GM23338 (cell line): ENCODE results near the gene PIK3AP1. TPM values are rescaled to one million over a fixed set of nuclear protein-coding genes. Genes with fewer than 3 reads are reported as not detected.

Experiments used
- ATAC-seq: fragments of 200-7000 bp; cut with Tn5 transposase; 3 replicates; pipeline ENCODE4 v1.9.1; 2020
- DNase-seq: peaks from one replicate; pipeline ENCODE4 v3.0.0-alpha.2; 2015; ENCODE audit warnings: low spot score
- H2AFZ ChIP-seq: fragments of 200-600 bp; sonication (generic); 2 replicates; pipeline ENCODE4 v1.8.0; 2016; ENCODE audit warnings: antibody characterized with exemption, mild to moderate bottlenecking, moderate library complexity
- H3F3A ChIP-seq: fragments of 200-600 bp; sonication (generic); replicated peaks from 2 replicates; pipeline ENCODE4 v1.8.0; 2017; ENCODE audit warnings: antibody characterized with exemption, mixed run types, low read depth
- H3K27ac ChIP-seq: fragments of 200-600 bp; sonication (generic); 2 replicates; pipeline ENCODE4 v1.6.1; 2016; ENCODE audit warnings: low read depth
- H3K27me3 ChIP-seq: fragments of 200-600 bp; sonication (generic); 2 replicates; pipeline ENCODE4 v1.8.0; 2016; ENCODE audit warnings: mild to moderate bottlenecking, mixed run types, moderate library complexity; ENCODE audit not compliant: insufficient read depth
- H3K36me3 ChIP-seq: fragments of 200-600 bp; sonication (generic); 2 replicates; pipeline ENCODE4 v1.8.0; 2016; ENCODE audit warnings: mild to moderate bottlenecking; ENCODE audit not compliant: insufficient read depth
- H3K4me1 ChIP-seq: fragments of 200-600 bp; sonication (generic); 2 replicates; pipeline ENCODE4 v1.8.0; 2016; ENCODE audit warnings: mild to moderate bottlenecking, moderate library complexity; ENCODE audit not compliant: insufficient read depth
- H3K4me2 ChIP-seq: fragments of 200-600 bp; sonication (generic); 2 replicates; pipeline ENCODE4 v1.7.1; 2017; ENCODE audit warnings: mixed run types
- H3K4me3 ChIP-seq: fragments of 200-600 bp; sonication (generic); 2 replicates; pipeline ENCODE4 v1.6.1; 2016; ENCODE audit warnings: mixed run types
- H3K79me2 ChIP-seq: fragments of 200-600 bp; sonication (generic); replicated peaks from 2 replicates; pipeline ENCODE4 v1.8.0; 2017; ENCODE audit warnings: mild to moderate bottlenecking; ENCODE audit not compliant: insufficient read depth
- H3K9me2 ChIP-seq: fragments of 200-600 bp; sonication (generic); 2 replicates; pipeline ENCODE4 v1.8.0; 2017; ENCODE audit not compliant: insufficient read depth
- H4K20me1 ChIP-seq: fragments of 200-600 bp; sonication (generic); replicated peaks from 2 replicates; pipeline ENCODE4 v1.8.0; 2017; ENCODE audit warnings: mild to moderate bottlenecking; ENCODE audit not compliant: insufficient read depth
- H3K27ac Mint-ChIP-seq: 2 replicates; pipeline ENCODE4 v1.8.0; 2020; ENCODE audit warnings: inconsistent platforms, mild to moderate bottlenecking, moderate library complexity, mixed read lengths
- H3K27me3 Mint-ChIP-seq: 3 replicates; pipeline ENCODE4 v1.8.0; 2022; ENCODE audit warnings: low read depth, mild to moderate bottlenecking, moderate library complexity, mixed read lengths, inconsistent platforms; ENCODE audit not compliant: insufficient read depth, poor library complexity
- H3K36me3 Mint-ChIP-seq: 3 replicates; pipeline ENCODE4 v1.8.0; 2021; ENCODE audit warnings: low read depth, mild to moderate bottlenecking, inconsistent platforms, moderate library complexity, mixed read lengths
- H3K4me1 Mint-ChIP-seq: 3 replicates; pipeline ENCODE4 v1.8.0; 2020; ENCODE audit warnings: mild to moderate bottlenecking, inconsistent platforms, mixed read lengths
- H3K4me3 Mint-ChIP-seq: 3 replicates; pipeline ENCODE4 v1.8.0; 2021; ENCODE audit warnings: moderate library complexity, mild to moderate bottlenecking, inconsistent platforms, mixed read lengths
- H3K9me3 Mint-ChIP-seq: 3 replicates; pipeline ENCODE4 v1.8.0; 2020; ENCODE audit warnings: moderate library complexity, mild to moderate bottlenecking, inconsistent platforms, mixed read lengths
- EZH2 ChIP-seq: fragments of 200-600 bp; sonication (generic); IDR thresholded peaks from one replicate; pipeline ENCODE4 v1.8.0; 2017; ENCODE audit warnings: antibody characterized with exemption, mild to moderate bottlenecking, low read depth; ENCODE audit not compliant: unreplicated experiment
- EZH2phosphoT487 ChIP-seq: fragments of 200-600 bp; sonication (generic); IDR thresholded peaks from one replicate; pipeline ENCODE4 v1.8.1; 2018; ENCODE audit warnings: antibody characterized with exemption; ENCODE audit not compliant: unreplicated experiment
- JUNB ChIP-seq: IDR thresholded peaks from one replicate; pipeline ENCODE4 v1.6.1; 2016; ENCODE audit warnings: antibody characterized with exemption; ENCODE audit not compliant: unreplicated experiment
- POLR2AphosphoS5 ChIP-seq: IDR thresholded peaks from 2 replicates; pipeline ENCODE4 v1.6.1; 2016; ENCODE audit warnings: antibody characterized with exemption, low read depth
- ZNF331 ChIP-seq: fragments of 250-450 bp; sonication (Bioruptor Pico); IDR thresholded peaks from 2 replicates; pipeline ENCODE4 v1.5.0; 2020; ENCODE audit warnings: low read depth, mild to moderate bottlenecking, moderate library complexity
- polyA plus RNA-seq: library from polyadenylated mRNA; unstranded; fragments of >200 nt; fragmentation: Nextera tagmentation; extraction: Ambion mirVana; gene quantifications from 2 replicates; pipeline ENCODE4 v1.2.1, GENCODE V29; 2016
- total RNA-seq: library from RNA; depleted of rRNA; stranded (reverse); fragments of >200 nt; shearing (Covaris generic); gene quantifications from 2 replicates; pipeline ENCODE4 v1.2.3, GENCODE V29; 2014
- TF ChIP-seq, protein P1 (sequence below), 2 experiments: fragments of 200-600 bp in 1 of 2; sonication (generic) in 1 of 2; conservative IDR thresholded peaks; 2 replicates each; pipeline versions ENCODE4 v1.5.1 to v1.6.1; 2016 to 2017; ENCODE audit warnings: antibody characterized with exemption in 2 of 2, low read depth in 2 of 2, mild to moderate bottlenecking in 2 of 2, moderate library complexity in 1 of 2
- TF ChIP-seq, protein P2 (sequence below): IDR thresholded peaks from 2 replicates; pipeline ENCODE4 v1.6.1; 2016; ENCODE audit warnings: antibody characterized with exemption
- TF ChIP-seq, protein P3 (sequence below): fragments of 250-450 bp; sonication (Bioruptor Pico); IDR thresholded peaks from 2 replicates; pipeline ENCODE4 v1.5.0; 2020; ENCODE audit warnings: mild to moderate bottlenecking, moderate library complexity

PIK3AP1 gene
- total and polyA plus RNA-seq, 2 experiments from 2014 or later, result 0.65 to 2.3 TPM

DNA sequence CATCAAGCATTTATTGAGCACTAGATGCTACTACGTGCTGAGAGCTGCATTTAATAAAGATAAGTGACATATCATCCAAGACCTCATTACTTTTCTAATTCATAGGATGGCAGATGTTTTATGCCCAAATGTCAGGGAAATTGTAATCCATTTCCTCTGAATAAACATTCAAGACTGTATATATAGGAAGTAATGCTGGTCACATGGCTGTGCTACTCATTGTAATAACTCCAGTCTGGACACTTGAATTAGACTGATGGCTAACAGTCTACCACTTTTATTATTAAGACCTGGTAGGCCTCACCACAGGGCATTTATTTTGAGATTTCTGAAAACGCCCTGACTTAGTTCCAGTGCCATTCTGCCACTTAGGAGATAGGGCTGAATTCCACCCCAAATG is 36.6 kb downstream of the PIK3AP1 start:
- Histone ChIP-seq H3F3A (no peaks in the 10 kb centered on the region), H3K4me2 (no peak overlapping the region), H3K36me3 (no peaks in the 10 kb centered on the region), H2AFZ (no peak overlapping the region), H3K9me2 (no peaks in the 10 kb centered on the region), H3K4me3 (no peak overlapping the region), H3K27ac (no peak overlapping the region), H3K4me1 (no peaks in the 10 kb centered on the region), H4K20me1 (no peaks in the 10 kb centered on the region), H3K79me2 (no peaks in the 10 kb centered on the region), H3K27me3 (no peaks in the 10 kb centered on the region)
- H3K9me3 Mint-ChIP-seq, result no peaks in the 10 kb centered on the region
- TF ChIP-seq, protein P1, sequence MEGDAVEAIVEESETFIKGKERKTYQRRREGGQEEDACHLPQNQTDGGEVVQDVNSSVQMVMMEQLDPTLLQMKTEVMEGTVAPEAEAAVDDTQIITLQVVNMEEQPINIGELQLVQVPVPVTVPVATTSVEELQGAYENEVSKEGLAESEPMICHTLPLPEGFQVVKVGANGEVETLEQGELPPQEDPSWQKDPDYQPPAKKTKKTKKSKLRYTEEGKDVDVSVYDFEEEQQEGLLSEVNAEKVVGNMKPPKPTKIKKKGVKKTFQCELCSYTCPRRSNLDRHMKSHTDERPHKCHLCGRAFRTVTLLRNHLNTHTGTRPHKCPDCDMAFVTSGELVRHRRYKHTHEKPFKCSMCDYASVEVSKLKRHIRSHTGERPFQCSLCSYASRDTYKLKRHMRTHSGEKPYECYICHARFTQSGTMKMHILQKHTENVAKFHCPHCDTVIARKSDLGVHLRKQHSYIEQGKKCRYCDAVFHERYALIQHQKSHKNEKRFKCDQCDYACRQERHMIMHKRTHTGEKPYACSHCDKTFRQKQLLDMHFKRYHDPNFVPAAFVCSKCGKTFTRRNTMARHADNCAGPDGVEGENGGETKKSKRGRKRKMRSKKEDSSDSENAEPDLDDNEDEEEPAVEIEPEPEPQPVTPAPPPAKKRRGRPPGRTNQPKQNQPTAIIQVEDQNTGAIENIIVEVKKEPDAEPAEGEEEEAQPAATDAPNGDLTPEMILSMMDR (conservative IDR thresholded peaks at IDR 0.05; ENCODE audit: low read depth in 2 of 2), result no peak
- no peak for TF ChIP-seq EZH2phosphoT487
- TF ChIP-seq EZH2, result no peak
- TF ChIP-seq, protein P2, sequence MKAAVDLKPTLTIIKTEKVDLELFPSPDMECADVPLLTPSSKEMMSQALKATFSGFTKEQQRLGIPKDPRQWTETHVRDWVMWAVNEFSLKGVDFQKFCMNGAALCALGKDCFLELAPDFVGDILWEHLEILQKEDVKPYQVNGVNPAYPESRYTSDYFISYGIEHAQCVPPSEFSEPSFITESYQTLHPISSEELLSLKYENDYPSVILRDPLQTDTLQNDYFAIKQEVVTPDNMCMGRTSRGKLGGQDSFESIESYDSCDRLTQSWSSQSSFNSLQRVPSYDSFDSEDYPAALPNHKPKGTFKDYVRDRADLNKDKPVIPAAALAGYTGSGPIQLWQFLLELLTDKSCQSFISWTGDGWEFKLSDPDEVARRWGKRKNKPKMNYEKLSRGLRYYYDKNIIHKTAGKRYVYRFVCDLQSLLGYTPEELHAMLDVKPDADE, result no peak
- no peak for TF ChIP-seq JUNB
- no peak for TF ChIP-seq POLR2AphosphoS5
- TF ChIP-seq, protein P3, sequence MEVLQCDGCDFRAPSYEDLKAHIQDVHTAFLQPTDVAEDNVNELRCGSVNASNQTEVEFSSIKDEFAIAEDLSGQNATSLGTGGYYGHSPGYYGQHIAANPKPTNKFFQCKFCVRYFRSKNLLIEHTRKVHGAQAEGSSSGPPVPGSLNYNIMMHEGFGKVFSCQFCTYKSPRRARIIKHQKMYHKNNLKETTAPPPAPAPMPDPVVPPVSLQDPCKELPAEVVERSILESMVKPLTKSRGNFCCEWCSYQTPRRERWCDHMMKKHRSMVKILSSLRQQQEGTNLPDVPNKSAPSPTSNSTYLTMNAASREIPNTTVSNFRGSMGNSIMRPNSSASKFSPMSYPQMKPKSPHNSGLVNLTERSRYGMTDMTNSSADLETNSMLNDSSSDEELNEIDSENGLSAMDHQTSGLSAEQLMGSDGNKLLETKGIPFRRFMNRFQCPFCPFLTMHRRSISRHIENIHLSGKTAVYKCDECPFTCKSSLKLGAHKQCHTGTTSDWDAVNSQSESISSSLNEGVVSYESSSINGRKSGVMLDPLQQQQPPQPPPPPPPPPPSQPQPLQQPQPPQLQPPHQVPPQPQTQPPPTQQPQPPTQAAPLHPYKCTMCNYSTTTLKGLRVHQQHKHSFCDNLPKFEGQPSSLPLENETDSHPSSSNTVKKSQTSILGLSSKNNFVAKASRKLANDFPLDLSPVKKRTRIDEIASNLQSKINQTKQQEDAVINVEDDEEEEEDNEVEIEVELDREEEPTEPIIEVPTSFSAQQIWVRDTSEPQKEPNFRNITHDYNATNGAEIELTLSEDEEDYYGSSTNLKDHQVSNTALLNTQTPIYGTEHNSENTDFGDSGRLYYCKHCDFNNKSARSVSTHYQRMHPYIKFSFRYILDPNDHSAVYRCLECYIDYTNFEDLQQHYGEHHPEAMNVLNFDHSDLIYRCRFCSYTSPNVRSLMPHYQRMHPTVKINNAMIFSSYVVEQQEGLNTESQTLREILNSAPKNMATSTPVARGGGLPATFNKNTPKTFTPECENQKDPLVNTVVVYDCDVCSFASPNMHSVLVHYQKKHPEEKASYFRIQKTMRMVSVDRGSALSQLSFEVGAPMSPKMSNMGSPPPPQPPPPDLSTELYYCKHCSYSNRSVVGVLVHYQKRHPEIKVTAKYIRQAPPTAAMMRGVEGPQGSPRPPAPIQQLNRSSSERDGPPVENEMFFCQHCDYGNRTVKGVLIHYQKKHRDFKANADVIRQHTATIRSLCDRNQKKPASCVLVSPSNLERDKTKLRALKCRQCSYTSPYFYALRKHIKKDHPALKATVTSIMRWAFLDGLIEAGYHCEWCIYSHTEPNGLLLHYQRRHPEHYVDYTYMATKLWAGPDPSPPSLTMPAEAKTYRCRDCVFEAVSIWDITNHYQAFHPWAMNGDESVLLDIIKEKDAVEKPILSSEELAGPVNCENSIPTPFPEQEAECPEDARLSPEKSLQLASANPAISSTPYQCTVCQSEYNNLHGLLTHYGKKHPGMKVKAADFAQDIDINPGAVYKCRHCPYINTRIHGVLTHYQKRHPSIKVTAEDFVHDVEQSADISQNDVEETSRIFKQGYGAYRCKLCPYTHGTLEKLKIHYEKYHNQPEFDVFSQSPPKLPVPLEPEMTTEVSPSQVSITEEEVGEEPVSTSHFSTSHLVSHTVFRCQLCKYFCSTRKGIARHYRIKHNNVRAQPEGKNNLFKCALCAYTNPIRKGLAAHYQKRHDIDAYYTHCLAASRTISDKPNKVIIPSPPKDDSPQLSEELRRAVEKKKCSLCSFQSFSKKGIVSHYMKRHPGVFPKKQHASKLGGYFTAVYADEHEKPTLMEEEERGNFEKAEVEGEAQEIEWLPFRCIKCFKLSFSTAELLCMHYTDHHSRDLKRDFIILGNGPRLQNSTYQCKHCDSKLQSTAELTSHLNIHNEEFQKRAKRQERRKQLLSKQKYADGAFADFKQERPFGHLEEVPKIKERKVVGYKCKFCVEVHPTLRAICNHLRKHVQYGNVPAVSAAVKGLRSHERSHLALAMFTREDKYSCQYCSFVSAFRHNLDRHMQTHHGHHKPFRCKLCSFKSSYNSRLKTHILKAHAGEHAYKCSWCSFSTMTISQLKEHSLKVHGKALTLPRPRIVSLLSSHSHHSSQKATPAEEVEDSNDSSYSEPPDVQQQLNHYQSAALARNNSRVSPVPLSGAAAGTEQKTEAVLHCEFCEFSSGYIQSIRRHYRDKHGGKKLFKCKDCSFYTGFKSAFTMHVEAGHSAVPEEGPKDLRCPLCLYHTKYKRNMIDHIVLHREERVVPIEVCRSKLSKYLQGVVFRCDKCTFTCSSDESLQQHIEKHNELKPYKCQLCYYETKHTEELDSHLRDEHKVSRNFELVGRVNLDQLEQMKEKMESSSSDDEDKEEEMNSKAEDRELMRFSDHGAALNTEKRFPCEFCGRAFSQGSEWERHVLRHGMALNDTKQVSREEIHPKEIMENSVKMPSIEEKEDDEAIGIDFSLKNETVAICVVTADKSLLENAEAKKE (CRISPR knock-in tag), result no peak
- TF ChIP-seq ZNF331 (CRISPR knock-in tag), result no peak
- ATAC-seq (no peak), DNase-seq (no peak)
- H3K27ac Mint-ChIP-seq, result no peak overlapping the region
- no peaks in the 10 kb centered on the region for H3K27me3 Mint-ChIP-seq
- H3K36me3 Mint-ChIP-seq, result no peaks in the 10 kb centered on the region
- H3K4me3 Mint-ChIP-seq, result no peak overlapping the region
- H3K4me1 Mint-ChIP-seq, result peaks cover 3% of the 10 kb centered on the region; the same call in 2 of the 3 replicates
